Measurements from ENCODE around the gene ANXA4.
A peak's percentile ranks its signal among the peaks of the same experiment; 100 is the strongest.

Gene ANXA4

DNA sequence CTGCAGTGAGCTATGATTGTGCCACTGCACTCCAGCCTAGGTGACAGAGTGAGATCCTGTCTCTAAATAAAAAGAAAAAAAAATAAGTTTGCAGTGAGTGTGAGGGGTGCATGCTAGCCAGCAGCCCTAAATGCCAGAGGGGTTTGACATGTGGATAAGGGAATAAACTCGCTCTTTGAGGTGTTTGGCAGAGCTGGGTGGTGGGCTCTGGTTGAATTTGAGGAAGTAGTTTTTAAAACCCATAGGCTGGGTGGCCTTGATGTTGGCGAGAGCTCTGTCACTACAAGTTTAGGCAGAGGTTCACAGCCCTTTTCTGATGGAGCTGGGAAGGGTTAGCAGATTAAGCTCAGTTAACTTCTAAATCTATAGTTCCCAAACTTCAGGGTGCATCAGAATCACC, 3.1 kb downstream of the ANXA4 start:
- no peak for DNase-seq (ENCODE audit: low read depth)
- TF ChIP-seq CTCF (conservative IDR thresholded peaks at IDR 0.05; ENCODE audit: low read depth, low read length), result no peak
- H3K4me3 ChIP-seq (ENCODE audit: low read depth, low read length), result no peak overlapping the region

GRCh38 chr2:69750246-69750645, 8.3 kb downstream of the ANXA4 start:
- no peak for TF ChIP-seq CTCF (conservative IDR thresholded peaks at IDR 0.05; ENCODE audit: low read depth, low read length)
- H3K4me3 ChIP-seq (ENCODE audit: low read depth, low read length), result no peak overlapping the region
- no peak for DNase-seq (ENCODE audit: low read depth)

DNA sequence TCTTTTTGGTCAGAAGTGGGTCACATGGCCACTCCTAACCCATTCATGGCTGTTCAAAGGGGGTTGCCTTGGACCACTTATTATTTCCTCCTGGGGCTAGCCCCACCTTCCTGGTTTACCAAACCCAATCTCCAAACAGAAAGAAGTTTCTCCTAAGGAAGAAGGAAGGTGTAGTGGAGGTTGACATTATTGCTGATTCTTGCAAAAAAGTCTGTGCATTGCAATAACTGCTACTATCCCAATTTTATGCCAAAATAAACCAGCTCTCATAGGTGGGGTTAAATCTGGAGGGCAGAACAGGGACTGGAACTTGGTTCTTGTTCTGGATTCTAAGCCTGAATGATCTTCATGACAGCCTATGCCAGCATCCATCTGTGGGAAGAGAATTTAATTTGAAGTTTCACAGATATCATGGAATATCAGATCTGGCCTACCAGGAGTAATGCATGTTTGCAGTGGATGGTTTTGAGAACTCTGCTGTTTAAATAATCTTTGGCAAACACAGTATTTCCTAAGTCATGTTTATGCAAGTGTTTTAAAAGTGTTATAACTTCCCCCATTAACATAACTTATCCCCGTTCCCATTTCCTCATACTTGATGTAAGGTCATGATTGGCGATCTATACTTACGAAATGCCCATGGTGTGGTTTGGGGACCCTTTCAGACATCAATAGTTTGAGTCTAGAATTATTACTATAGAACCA, 11.9 kb downstream of the ANXA4 start:
- DNase-seq (ENCODE audit: low read depth), result no peak
- no peak overlapping the region for H3K4me3 ChIP-seq (ENCODE audit: low read depth, low read length)
- TF ChIP-seq CTCF (conservative IDR thresholded peaks at IDR 0.05; ENCODE audit: low read depth, low read length), result no peak

DNA sequence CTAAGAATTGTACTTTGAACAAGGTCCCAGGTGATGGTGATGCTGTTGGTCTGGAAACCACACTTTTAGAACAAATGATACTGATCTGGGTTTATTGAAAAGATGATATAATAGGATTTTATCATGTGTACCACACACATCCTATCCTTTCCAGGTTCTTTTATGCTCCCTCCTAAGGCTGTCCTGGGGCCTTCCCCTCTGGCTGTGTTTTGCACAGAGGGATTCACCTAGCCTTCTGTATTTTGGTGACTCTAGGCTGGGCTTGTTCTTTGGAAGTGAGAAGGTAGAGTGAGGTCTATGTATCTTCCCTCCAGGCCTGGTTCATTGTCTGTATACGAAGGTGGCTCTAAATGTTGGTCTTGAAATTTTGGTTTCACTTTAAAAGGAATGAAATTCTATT, 12.7 kb downstream of the ANXA4 start:
- no peak overlapping the region for H3K4me3 ChIP-seq (ENCODE audit: low read depth, low read length)
- DNase-seq (ENCODE audit: low read depth), result no peak
- no peak for TF ChIP-seq CTCF (conservative IDR thresholded peaks at IDR 0.05; ENCODE audit: low read depth, low read length)

GRCh38 chr2:69755862-69756467, 14.0 kb downstream of the ANXA4 start:
- DNase-seq (ENCODE audit: low read depth), result peak; percentile 33
- TF ChIP-seq CTCF (conservative IDR thresholded peaks at IDR 0.05; ENCODE audit: low read depth, low read length), result no peak
- H3K4me3 ChIP-seq (ENCODE audit: low read depth, low read length), result no peak overlapping the region

- H3K4me3 ChIP-seq (ENCODE audit: low read depth, low read length), result no peak overlapping the region
- no peak for DNase-seq (ENCODE audit: low read depth)
- no peak for TF ChIP-seq CTCF (conservative IDR thresholded peaks at IDR 0.05; ENCODE audit: low read depth, low read length)
Measured at GRCh38 chr2:69762025-69762424, 20.1 kb downstream of the ANXA4 start.
